ENCODE results near the gene SPECC1. TPM values are rescaled to one million over a fixed set of nuclear protein-coding genes. Genes with fewer than 3 reads are reported as not detected.

Gene SPECC1
- total and polyA plus RNA-seq, 9 of the 15 experiments (the other 6 are each of a cell fraction or from before 2014, with no cell fraction given): 2.4 to 19.6 (median 14.7) TPM

GRCh38 chr17:20156196-20157000, 147.2 kb downstream of the SPECC1 start (continued):
- TF ChIP-seq MGA (IDR thresholded peaks at IDR 0.05) (peak; percentile 33; the same call in 1 of the 2 replicates), RBFOX2 (IDR thresholded peaks at IDR 0.05; ENCODE audit: low read depth, low read length) (peak; percentile 55; the same call in 1 of the 2 replicates), USF2 (CRISPR knock-in tag; IDR thresholded peaks at IDR 0.05) (peak; percentile 31; the same call in 1 of the 2 replicates), SIX5 (IDR thresholded peaks at IDR 0.05; ENCODE audit: borderline replicate concordance in 1 of 2, insufficient read depth in 1 of 2, low read depth in 1 of 2, low read length in 2 of 2) (no peak), ZNF75A (CRISPR knock-in tag; IDR thresholded peaks at IDR 0.05) (no peak), ZBTB1 (CRISPR knock-in tag; IDR thresholded peaks at IDR 0.05; ENCODE audit: borderline replicate concordance, low read depth) (peak; percentile 55; the same call in 1 of the 2 replicates), VEZF1 (CRISPR knock-in tag; IDR thresholded peaks at IDR 0.05) (peak; percentile 30; the same call in 1 of the 2 replicates), ZBTB7A (IDR thresholded peaks at IDR 0.05; ENCODE audit: borderline replicate concordance, control insufficient read depth, low read depth, low read length) (peak; percentile 65; the same call in 1 of the 2 replicates), HDAC1 (IDR thresholded peaks at IDR 0.05) (no peak; a peak in 1 of 4 replicates), RBM17 (IDR thresholded peaks at IDR 0.05; ENCODE audit: borderline replicate concordance, low read depth, low read length) (no peak), CXXC5 (CRISPR knock-in tag; IDR thresholded peaks at IDR 0.05) (0 out of 2 replicates have a peak, but pooled peaks have one; percentile 7)
